HL-60 (cell line): ENCODE measurements around the gene FLAD1.

Source experiments
- DNase-seq, 2 experiments: peaks; one replicate each; pipeline ENCODE4 v3.0.0-alpha.2; 2010 to 2020; ENCODE audit warnings: low read depth in 1 of 2, low spot score in 1 of 2
- H3K27ac ChIP-seq: fragments of 250-450 bp; sonication (Bioruptor Pico); replicated peaks from 2 replicates; pipeline ENCODE4 v1.5.1; 2020; ENCODE audit warnings: mild to moderate bottlenecking, moderate library complexity
- H3K27me3 ChIP-seq: fragments of 250-450 bp; sonication (Bioruptor Pico); 2 replicates; pipeline ENCODE4 v1.5.1; 2021; ENCODE audit warnings: mild to moderate bottlenecking, moderate library complexity; ENCODE audit not compliant: insufficient read depth, poor library complexity, severe bottlenecking
- H3K4me3 ChIP-seq: replicated peaks from 2 replicates; pipeline ENCODE4 v1.5.1; 2011; ENCODE audit warnings: mild to moderate bottlenecking, control low read depth, low read length; ENCODE audit not compliant: insufficient read depth
- CTCF ChIP-seq: IDR thresholded peaks from one replicate; pipeline ENCODE4 v1.5.1; 2011; ENCODE audit warnings: low read length, control low read depth, inconsistent platforms; ENCODE audit not compliant: insufficient read depth
- GABPA ChIP-seq: IDR thresholded peaks from 2 replicates; pipeline ENCODE4 v1.6.1; 2012; ENCODE audit warnings: low read depth
- POLR2AphosphoS5 ChIP-seq: IDR thresholded peaks from 2 replicates; pipeline ENCODE4 v1.6.1; 2012; ENCODE audit warnings: low read depth
- REST ChIP-seq: IDR thresholded peaks from 2 replicates; pipeline ENCODE4 v1.6.1; 2012; ENCODE audit warnings: low read depth; ENCODE audit not compliant: insufficient replicate concordance
- SPI1 ChIP-seq: IDR thresholded peaks from 2 replicates; pipeline ENCODE4 v1.6.1; 2012; ENCODE audit warnings: low read depth, mild to moderate bottlenecking, borderline replicate concordance

Gene FLAD1

GRCh38 chr1:154953611-154954038 is 29.5 kb upstream of the FLAD1 start:
- H3K27ac ChIP-seq = no peak overlapping the region
- H3K27me3 ChIP-seq = no peaks in the 10 kb centered on the region
- no peak overlapping the region for H3K4me3 ChIP-seq
- no peak for DNase-seq
- TF ChIP-seq SPI1 (no peak), REST (no peak), GABPA (no peak), CTCF (no peak), POLR2AphosphoS5 (no peak)

- no peak for TF ChIP-seq CTCF
- TF ChIP-seq SPI1 = 0 out of 2 replicates have a peak, but pooled peaks have one; percentile 16
- no peak for TF ChIP-seq REST
- no peak for TF ChIP-seq POLR2AphosphoS5
- no peak for TF ChIP-seq GABPA
- H3K27ac ChIP-seq = peak overlapping the region; percentile 78
- no peak for DNase-seq
- H3K27me3 ChIP-seq = no peaks in the 10 kb centered on the region
- no peak overlapping the region for H3K4me3 ChIP-seq
Observed at GRCh38 chr1:154954541-154954940, 28.6 kb upstream of the FLAD1 start.

GRCh38 chr1:154955039-154955717 is 28.0 kb upstream of the FLAD1 start:
- Histone ChIP-seq H3K27me3 (no peaks in the 10 kb centered on the region), H3K4me3 (peak overlapping the region; percentile 51), H3K27ac (peak overlapping the region; percentile 78)
- peak; percentile 52 to 84 for DNase-seq
- TF ChIP-seq REST (no peak), SPI1 (peak; percentile 33; the same call in 1 of the 2 replicates)
